ENCODE results near the gene TNFRSF25.

Gene TNFRSF25

DNA sequence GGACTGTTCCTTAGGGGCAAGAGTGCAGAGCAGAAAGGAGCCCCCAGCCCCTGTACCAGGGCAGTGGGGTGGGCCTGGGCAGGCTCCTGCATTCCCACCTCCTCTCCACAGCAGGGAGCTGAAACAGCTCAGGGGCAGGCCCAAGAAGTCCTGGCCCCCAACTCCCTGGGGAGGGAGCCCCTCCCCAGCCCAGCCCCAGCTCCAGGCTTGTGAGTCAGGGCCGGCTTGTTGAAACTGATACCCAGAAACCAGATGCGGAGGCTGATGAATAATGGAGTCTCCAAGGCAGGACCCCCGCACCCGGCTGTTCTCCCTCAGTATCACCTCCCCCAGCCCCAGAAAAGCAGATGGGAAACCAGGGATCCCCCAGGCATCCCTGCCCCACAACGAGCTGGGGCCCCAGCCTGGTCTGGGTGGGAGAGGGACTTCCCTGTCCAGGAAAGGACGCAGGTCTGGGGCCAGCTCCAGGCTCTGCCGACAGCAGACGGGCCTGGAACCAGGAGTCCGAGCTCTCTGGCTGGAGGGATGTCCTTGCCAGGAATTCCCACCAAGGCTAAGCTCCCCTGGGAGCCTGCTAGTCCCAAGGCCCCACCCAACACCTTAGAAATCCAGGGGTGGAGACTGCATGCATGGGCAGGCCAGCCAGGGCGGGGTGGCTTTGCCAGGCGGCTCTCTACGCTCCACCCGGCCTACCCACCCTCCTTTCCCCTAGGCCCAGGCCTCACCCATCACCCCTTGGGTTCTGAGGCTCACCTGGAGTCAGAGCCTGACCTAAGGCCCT is 22.8 kb upstream of the TNFRSF25 start:
- no peak for DNase-seq (ENCODE audit: low read depth in 2 of 2, low spot score in 1 of 2)

DNA sequence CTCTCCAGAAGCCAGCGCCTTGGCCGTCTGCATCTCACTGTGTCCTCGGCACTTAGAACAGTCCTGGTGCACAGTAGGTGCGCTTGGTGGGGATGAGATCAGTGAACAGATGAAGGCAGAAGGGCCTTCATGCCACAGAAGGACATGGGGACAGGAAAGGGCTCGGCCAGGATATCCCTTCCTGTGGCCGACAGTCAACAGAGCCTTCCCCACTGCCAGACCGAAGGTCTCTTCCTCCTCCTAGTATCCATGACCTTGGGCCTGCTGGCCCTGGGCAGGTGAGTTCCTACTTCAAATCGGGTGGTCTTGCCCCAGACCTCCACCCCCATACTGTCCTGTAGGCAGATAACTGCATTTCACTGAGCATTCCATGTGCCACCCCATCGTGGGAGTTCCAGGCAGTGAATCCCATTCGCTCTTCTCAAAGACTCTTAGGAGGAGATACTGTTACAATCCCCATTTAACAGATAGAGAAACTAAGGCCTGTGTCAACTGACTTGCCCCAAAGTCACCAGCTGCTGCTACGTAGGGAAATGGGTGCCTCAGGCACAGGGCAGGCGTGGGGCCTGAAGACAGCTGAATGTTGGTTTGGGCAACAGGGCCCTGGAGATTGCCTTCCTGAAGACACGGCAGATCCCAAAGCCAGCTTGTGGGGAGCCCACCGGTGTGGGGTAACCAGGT is 22.0 kb upstream of the TNFRSF25 start:
- no peak for DNase-seq (ENCODE audit: low read depth in 2 of 2, low spot score in 1 of 2)

DNA sequence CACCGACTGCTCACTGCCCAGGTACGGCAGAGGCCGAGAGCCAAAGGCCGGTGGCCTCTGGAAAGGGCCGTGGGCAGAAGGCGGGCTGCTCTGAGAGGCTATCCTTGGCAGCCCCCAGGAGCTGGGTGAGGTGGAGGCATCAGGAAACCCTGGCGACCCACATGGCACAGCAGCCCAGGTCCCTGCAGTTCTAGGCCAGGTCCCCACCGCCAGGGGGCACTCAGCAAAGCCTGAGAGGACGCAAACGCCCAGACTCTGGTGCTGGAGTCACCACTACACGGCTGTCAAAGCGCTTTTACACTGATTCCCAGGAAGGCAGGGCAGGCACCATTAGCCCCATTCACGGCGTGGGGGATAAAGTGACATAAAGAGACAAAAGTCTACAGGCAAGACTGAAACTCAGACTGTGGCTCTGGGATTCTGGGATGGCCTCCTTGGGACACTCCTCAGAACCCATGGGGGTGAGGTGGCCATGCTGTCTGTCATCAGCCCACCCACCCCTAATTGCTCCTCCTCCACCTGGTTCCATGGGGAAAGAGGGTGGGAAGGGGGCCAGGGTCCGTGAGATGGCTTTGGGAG is 20.5 kb upstream of the TNFRSF25 start:
- peak; percentile 62 to 86 for DNase-seq (ENCODE audit: low read depth in 2 of 2, low spot score in 1 of 2)

DNA sequence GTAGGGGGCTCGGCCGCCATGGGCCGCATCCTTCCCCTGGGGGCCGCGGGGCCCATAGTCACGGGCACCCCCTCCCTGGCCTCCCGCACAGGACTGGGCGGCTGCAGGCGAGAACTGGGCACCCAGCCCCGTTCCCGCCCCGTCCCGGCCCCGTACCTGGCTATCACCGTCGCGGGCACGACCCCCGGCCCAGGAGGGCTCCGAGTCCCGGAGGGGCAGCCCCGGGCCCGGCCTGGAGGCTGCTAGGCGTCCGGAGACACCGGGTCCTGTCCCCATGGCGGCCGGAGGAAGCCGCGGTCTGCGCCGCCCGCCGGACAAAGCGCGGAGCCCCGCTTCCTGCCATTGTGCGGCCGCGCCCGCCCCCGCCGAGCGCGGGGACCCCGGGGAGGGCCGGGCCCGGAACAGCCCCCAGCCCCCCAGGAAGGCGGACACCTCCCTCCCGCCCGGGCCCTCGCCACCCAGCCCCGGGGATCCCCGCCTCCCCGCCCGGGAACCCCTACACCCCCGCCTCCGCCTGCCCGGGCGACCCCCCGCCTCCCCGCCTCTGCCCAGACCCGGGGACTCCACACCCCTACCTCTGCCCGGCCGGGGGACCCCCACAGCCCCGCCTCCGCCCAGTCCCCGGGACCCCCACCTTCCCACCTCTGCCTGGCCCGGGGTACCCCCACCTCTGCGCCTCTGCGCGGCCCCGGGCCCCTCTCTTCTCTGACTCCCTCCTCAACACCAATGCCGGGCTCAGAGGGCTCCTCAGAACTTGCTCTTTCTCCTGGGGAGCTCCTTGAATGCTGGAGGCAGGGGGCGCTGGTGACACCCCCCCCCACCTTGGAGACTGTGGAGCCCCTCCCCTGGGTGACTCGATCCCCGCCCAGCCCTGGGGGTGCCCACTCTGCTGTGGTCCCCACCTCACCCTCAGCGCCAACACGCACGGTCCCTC is 19.5 kb upstream of the TNFRSF25 start:
- no peak for DNase-seq (ENCODE audit: low read depth in 2 of 2, low spot score in 1 of 2)

GRCh38 chr1:6484826-6485167 is 18.8 kb upstream of the TNFRSF25 start:
- DNase-seq (ENCODE audit: low read depth in 2 of 2, low spot score in 1 of 2) = no peak

GRCh38 chr1:6483761-6484117 is 17.8 kb upstream of the TNFRSF25 start:
- DNase-seq (ENCODE audit: low read depth in 2 of 2, low spot score in 1 of 2) = no peak

- DNase-seq (ENCODE audit: low read depth in 2 of 2, low spot score in 1 of 2) = no peak
Observed at GRCh38 chr1:6483017-6483760, 17.2 kb upstream of the TNFRSF25 start.

- no peak for DNase-seq (ENCODE audit: low read depth in 2 of 2, low spot score in 1 of 2)
Observed at GRCh38 chr1:6481820-6482219, 15.8 kb upstream of the TNFRSF25 start.

DNA sequence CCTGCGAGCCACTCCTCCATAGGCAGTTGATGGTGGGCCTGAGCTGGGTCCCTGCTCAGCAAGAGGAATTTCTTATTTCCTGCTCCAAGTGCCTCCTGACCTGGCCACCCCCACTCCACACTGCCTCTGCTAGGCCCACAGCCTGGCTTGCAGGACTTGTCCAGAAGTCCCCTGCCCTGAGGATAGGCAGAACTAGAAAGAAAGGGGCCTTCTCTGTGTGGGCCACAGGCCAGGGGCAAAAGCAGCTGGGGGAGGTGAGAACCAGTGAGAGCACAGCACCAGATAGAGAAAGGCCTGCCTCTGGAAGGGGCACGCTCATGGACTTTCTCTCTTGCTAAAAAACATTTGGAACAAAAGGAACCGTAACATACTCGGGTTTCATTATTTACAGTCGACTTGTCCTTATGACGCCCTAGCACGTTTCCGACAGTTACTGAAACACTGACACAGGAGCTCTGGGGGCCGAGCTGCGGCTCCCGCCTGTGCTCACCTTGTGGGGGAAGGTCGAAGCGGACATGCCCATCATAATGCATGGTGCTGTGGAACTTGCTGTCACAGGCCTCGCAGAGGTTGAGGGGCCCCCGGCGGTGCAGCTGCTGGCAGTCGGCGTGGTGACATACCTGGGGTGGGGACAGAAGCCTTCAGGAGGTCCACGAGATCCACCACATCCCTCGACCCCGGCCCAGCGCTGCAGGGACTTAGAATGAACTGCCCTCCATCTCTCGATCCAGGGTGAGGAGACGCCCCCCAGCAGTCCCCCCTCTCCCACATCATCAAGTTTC is 11.3 kb upstream of the TNFRSF25 start:
- no peak for DNase-seq (ENCODE audit: low read depth in 2 of 2, low spot score in 1 of 2)

DNA sequence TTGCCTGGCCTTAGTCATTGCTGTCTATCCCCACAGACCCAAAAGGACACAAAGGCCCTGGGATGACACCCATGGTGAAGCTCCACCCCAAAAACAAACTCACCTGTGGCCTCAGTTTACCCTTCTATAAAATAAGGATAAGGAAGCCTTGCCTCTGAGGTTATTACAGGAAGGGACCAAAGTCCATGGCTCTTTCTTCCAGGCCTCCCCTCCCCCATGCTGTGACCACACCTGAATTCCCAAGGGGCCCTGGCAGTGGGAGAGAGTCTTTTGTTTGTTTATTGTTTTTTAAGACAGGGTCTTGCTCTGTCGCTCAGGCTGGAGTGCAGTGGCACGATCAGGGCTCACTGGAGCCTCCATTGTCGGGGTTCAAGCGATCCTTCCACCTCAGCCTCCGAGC is 10.5 kb upstream of the TNFRSF25 start:
- DNase-seq (ENCODE audit: low read depth in 2 of 2, low spot score in 1 of 2) = no peak

GRCh38 chr1:6475381-6476133 is 9.6 kb upstream of the TNFRSF25 start:
- peak in 1 of 2 donors; percentile 72 for DNase-seq (ENCODE audit: low read depth in 2 of 2, low spot score in 1 of 2)

GRCh38 chr1:6474815-6475282 is 8.9 kb upstream of the TNFRSF25 start:
- no peak for DNase-seq (ENCODE audit: low read depth in 2 of 2, low spot score in 1 of 2)

GRCh38 chr1:6473974-6474814 is 8.2 kb upstream of the TNFRSF25 start:
- DNase-seq (ENCODE audit: low read depth in 2 of 2, low spot score in 1 of 2) = no peak

GRCh38 chr1:6473156-6473555 is 7.2 kb upstream of the TNFRSF25 start:
- DNase-seq (ENCODE audit: low read depth in 2 of 2, low spot score in 1 of 2) = no peak

DNA sequence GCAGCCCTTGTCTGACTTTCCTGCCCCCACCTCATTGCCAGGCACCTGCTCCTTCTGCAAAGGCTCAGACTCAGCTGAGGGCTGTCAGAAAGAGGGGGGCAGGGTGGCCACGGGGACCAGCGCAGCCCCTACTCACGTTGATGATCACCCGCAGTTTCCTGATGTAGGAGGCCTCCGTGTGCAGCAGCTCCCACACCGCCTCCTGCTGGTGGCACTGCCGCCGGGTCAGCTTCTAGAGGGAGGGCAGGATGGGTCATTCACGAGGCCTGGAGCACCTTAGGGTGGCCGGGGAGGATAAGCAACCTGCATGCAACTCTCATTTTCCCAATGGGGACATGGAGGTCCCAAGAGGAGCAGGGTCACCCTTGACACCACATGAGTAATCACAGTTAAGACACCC is 6.4 kb upstream of the TNFRSF25 start:
- DNase-seq (ENCODE audit: low read depth in 2 of 2, low spot score in 1 of 2) = no peak

DNA sequence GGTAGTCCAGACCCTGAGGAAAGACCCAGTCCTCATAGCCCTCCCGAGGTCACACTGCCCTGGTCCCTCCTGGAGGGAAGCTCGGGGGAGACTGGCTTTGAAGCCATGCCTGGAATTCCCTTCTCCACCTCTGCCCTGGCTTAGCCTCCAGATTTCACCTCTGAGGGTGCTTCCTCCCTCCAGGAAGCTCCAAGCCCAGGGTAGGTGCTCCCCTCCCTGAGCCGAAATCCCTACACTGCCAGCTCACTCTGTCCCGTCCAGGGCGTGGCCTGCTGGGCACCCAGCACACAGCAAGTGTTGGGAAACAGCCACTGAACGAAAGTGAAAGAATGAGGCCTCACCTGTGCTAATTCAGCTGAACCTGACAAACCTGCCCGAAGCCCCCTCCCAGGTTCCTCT is 6.0 kb upstream of the TNFRSF25 start:
- DNase-seq (ENCODE audit: low read depth in 2 of 2, low spot score in 1 of 2) = no peak

DNA sequence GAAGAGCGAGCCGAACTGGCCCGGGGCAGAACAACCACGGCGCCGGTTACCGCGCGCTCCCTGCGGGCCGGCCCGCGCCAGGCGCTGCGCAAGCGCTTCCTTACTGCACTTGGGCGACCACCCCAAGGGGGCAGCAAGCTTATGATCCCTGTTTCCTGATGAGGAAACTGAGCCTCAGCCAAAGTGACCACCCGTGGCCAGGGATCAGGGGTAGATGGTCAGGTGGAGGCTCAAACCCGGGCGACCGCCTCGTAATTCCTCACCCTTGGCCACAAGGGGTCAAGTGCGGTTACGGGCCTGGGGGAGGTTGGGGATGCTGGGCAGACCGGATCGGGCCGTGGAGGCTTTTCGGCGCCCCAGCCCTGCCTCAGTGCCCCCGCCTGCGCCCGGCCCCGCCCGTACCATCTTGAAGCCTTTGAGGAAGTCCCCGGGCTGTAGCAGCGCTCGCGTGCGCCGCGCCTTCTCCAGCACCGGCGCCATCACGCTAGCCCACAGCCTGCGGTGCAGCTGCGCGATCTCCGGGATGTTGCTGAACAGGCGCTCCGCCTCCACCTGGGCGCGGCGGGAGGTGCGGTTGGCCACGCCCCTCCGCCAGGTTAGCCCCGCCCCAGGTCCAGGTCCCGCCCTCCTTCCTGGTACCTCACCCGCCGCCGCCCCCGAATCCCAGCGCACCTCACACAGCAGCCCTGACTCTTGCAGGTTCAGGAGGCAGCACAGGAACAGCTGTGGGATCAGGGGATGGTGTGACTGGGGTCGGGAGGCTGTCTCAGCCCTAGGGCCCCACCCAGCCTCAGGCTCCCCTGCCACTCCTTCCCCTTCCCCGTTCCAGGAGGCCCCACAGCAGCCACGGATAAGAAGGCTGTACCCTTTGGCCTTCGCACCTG is 5.4 kb upstream of the TNFRSF25 start:
- DNase-seq (ENCODE audit: low read depth in 2 of 2, low spot score in 1 of 2) = no peak
